Fibroblast of pulmonary artery (primary cell): ENCODE results near the gene CNIH2.
"Not testable (repeated sequence)": the region's sequence is repeated elsewhere in the genome, so short reads cannot be mapped to it uniquely, and the experiment has no call there.

ENCODE experiments used
- DNase-seq: peaks from one replicate; pipeline ENCODE4 v3.0.0-alpha.2; 2010; ENCODE audit warnings: low read depth
- H3K4me3 ChIP-seq: replicated peaks from 2 replicates; pipeline ENCODE4 v1.5.1; 2011; ENCODE audit warnings: low read depth, mild to moderate bottlenecking, control low read depth, low read length, moderate library complexity
- CTCF ChIP-seq: IDR thresholded peaks from 2 replicates; pipeline ENCODE4 v1.5.1; 2011; ENCODE audit warnings: mild to moderate bottlenecking, control low read depth, low read length, inconsistent platforms; ENCODE audit errors: missing control alignments

CNIH2 gene

DNA sequence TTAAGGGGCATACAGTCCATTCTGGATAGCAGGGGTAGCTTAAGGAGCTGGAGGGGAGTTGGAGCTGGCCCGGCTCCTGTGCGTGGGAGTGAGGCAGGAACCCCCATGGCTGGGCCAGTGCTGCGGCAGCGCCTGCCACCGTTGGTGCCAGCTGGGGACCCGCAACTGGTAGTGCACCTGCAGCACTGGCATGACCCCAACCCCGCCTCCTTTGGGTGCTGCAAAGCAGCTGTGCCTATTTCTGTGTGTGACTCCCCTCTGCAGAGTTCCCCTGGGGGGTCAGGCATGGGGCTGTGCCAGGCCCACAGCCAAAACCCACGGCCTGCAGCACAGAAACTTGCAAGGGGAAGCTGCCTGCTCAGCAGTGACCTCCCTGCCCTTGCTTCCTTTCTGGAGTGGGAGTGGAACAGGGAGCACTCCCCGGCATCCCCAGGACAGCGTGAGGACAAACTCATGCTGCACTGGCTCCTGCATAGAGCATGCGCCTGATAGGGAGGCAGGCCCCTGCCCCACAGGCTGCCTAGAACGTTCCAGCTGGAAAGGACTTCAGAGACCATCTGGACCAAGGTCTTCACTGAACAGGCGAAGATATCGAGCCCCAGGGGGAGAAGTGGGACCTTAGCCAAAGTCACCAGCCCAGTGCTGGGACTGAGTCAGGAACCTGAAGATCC lies 35.7 kb upstream of the CNIH2 start:
- no peak overlapping the region for H3K4me3 ChIP-seq
- TF ChIP-seq CTCF: no peak

GRCh38 chr11:66243782-66244535 lies 34.0 kb upstream of the CNIH2 start:
- H3K4me3 ChIP-seq: no peak overlapping the region
- DNase-seq: no peak
- TF ChIP-seq CTCF: no peak

More for the DNA sequence above, 35.7 kb upstream of the CNIH2 start:
- DNase-seq: no peak

GRCh38 chr11:66247295-66247694 lies 30.7 kb upstream of the CNIH2 start:
- no peak for TF ChIP-seq CTCF
- H3K4me3 ChIP-seq: no peak overlapping the region
- DNase-seq: no peak

- no peak overlapping the region for H3K4me3 ChIP-seq
- no peak for DNase-seq
- no peak for TF ChIP-seq CTCF
Observed at GRCh38 chr11:66247801-66248200, 30.2 kb upstream of the CNIH2 start.

GRCh38 chr11:66248903-66249302 lies 29.1 kb upstream of the CNIH2 start:
- no peak for DNase-seq
- no peak for TF ChIP-seq CTCF
- H3K4me3 ChIP-seq: no peak overlapping the region

DNA sequence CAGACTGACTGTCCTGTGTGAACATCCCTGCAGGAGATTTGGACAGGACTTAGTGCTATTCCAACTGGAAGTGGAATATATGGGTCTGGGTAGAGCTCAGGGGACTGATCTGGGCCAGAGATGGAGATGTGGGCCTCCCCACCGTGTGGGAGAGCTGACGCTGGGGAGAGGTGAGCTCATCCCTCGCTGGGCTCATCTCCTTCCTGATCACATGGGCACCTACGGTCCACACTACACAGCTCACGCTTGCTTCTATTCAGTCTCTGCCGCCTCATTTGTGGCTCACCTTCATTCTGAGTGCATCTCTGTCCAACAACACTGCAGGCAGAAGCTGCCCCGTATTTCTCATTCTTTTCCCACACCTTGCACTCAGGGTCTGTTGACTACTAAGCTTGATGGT lies 26.2 kb upstream of the CNIH2 start:
- no peak for TF ChIP-seq CTCF
- H3K4me3 ChIP-seq: no peak overlapping the region
- DNase-seq: no peak

- not testable (repeated sequence) for DNase-seq, H3K4me3 ChIP-seq
Observed at GRCh38 chr11:66253081-66253480, 24.9 kb upstream of the CNIH2 start.
